ENCODE results near the gene WDR33.

GRCh38 chr2:127759931-127760330, 51.0 kb downstream of the WDR33 start:
- no peak for TF ChIP-seq CTCF (conservative IDR thresholded peaks at IDR 0.05; ENCODE audit: low read depth, low read length)
- no peak for TF ChIP-seq EZH2 (IDR thresholded peaks at IDR 0.05; ENCODE audit: borderline replicate concordance, low read depth, low read length, poor library complexity, severe bottlenecking)
